Body of pancreas (tissue), 4 donors: ENCODE measurements around the gene CCDC9.

ENCODE experiments used
- POLR2A ChIP-seq, 3 donors: fragments of 450-650 bp; IDR thresholded peaks; one replicate each; pipeline ENCODE4 v1.6.1; 2016; ENCODE audit warnings: antibody characterized with exemption in 3 of 3, mild to moderate bottlenecking in 2 of 3
- TF ChIP-seq, protein P1 (sequence below), 7 experiments: fragments of 450-650 bp in 4 of 7; fragments of 200-600 bp in 3 of 7; sonication (generic) in 3 of 7; IDR thresholded peaks; one replicate each; pipeline ENCODE4 v1.5.1; 2016 to 2019; ENCODE audit warnings: antibody characterized with exemption in 7 of 7

DNA sequence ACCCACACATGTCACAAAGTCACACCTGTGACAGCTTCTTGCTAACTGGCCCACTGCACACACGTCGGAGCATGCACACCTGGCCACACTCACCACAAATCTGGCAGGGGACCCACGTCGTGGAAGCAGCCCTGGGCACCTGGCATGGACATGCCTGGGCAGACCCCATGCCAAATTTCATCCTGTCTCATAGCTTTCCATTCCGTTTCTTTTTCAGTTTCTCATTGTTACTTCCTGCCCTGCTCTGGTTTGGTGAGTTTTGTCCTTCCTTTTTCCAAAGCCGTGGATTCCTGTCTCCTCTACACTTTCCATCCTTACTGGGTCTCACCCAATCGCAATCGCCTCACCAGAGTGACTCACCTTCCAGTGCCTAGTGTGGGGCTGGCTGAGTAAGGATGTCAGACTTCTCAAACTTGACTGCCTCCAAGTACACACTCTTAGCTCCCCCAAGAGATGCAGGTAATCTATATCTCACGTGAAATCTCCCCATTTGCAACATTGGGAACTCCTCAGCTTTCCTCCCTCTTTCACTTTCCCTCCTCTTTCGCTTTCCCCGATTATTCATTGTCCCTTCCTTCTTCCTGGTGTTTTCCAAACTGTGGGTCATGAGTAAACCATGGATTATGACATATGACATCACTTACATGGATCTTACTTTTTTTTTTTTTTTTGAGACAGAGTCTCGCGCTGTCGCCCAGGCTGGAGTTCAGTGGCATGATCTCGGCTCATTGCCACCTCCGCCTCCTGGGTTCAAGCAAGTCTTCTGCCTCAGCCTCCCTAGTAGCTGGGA lies 23.7 kb upstream of the CCDC9 start:
- TF ChIP-seq, protein P1, sequence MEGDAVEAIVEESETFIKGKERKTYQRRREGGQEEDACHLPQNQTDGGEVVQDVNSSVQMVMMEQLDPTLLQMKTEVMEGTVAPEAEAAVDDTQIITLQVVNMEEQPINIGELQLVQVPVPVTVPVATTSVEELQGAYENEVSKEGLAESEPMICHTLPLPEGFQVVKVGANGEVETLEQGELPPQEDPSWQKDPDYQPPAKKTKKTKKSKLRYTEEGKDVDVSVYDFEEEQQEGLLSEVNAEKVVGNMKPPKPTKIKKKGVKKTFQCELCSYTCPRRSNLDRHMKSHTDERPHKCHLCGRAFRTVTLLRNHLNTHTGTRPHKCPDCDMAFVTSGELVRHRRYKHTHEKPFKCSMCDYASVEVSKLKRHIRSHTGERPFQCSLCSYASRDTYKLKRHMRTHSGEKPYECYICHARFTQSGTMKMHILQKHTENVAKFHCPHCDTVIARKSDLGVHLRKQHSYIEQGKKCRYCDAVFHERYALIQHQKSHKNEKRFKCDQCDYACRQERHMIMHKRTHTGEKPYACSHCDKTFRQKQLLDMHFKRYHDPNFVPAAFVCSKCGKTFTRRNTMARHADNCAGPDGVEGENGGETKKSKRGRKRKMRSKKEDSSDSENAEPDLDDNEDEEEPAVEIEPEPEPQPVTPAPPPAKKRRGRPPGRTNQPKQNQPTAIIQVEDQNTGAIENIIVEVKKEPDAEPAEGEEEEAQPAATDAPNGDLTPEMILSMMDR (IDR thresholded peaks at IDR 0.05): no peak
- TF ChIP-seq POLR2A (IDR thresholded peaks at IDR 0.05): peak in 2 of 3 donors; percentile 55 to 68
